ENCODE measurements around the gene PAPPA2.

DNA sequence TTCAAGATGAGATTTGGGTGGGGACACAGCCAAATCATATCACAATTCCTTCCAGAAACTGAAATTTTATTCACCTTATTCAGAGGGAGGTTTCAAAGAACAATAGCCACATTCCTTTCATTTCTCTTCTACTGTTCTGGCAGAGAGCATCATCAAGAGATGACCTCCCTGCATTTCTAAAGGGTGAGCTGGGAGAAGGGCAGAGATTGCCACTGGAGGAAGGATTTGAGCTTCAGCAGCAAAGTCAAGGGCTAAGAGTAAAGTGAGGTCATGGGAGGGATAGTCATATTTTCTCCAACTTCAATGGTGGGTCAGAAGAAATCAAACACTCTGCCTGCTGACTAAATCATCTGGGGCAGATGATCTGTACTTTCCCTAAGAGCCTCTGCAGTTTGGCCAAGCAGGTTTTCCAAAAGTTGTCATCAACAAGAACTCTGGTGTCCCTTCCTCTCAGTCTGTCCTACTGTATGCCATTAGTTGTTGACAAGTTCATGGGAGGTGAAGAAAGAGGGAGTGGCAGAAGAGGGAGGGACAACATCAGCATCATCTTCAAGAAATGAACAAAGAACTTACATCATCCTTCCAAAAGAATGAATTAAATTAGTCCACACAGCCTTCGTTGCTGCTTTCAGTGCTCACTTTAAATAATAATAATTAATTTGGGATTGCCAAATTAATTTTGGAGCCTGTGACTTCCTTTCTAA, 403.2 kb downstream of the PAPPA2 start:
- TF ChIP-seq, protein P1, sequence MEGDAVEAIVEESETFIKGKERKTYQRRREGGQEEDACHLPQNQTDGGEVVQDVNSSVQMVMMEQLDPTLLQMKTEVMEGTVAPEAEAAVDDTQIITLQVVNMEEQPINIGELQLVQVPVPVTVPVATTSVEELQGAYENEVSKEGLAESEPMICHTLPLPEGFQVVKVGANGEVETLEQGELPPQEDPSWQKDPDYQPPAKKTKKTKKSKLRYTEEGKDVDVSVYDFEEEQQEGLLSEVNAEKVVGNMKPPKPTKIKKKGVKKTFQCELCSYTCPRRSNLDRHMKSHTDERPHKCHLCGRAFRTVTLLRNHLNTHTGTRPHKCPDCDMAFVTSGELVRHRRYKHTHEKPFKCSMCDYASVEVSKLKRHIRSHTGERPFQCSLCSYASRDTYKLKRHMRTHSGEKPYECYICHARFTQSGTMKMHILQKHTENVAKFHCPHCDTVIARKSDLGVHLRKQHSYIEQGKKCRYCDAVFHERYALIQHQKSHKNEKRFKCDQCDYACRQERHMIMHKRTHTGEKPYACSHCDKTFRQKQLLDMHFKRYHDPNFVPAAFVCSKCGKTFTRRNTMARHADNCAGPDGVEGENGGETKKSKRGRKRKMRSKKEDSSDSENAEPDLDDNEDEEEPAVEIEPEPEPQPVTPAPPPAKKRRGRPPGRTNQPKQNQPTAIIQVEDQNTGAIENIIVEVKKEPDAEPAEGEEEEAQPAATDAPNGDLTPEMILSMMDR (IDR thresholded peaks at IDR 0.05; ENCODE audit: low read depth, low read length) = no peak
- no peak for TF ChIP-seq EZH2phosphoT487 (IDR thresholded peaks at IDR 0.05; ENCODE audit: low read depth)

Data from OCI-LY3 (cell line).